ENCODE results near the gene CDH8.
"Not testable (repeated sequence)": the region's sequence is repeated elsewhere in the genome, so short reads cannot be mapped to it uniquely, and the experiment has no call there.

CDH8 gene

GRCh38 chr16:61721544-61721943 is 314.7 kb downstream of the CDH8 start:
- TF ChIP-seq, protein P1, sequence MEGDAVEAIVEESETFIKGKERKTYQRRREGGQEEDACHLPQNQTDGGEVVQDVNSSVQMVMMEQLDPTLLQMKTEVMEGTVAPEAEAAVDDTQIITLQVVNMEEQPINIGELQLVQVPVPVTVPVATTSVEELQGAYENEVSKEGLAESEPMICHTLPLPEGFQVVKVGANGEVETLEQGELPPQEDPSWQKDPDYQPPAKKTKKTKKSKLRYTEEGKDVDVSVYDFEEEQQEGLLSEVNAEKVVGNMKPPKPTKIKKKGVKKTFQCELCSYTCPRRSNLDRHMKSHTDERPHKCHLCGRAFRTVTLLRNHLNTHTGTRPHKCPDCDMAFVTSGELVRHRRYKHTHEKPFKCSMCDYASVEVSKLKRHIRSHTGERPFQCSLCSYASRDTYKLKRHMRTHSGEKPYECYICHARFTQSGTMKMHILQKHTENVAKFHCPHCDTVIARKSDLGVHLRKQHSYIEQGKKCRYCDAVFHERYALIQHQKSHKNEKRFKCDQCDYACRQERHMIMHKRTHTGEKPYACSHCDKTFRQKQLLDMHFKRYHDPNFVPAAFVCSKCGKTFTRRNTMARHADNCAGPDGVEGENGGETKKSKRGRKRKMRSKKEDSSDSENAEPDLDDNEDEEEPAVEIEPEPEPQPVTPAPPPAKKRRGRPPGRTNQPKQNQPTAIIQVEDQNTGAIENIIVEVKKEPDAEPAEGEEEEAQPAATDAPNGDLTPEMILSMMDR (IDR thresholded peaks at IDR 0.05; ENCODE audit: insufficient read depth, low read depth, low read length, missing control alignments) = no peak
- DNase-seq (ENCODE audit: low read depth) = no peak
- no peak overlapping the region for H3K4me3 ChIP-seq (ENCODE audit: low read depth, low read length)

GRCh38 chr16:61715393-61715792 is 320.8 kb downstream of the CDH8 start:
- TF ChIP-seq, protein P1 (IDR thresholded peaks at IDR 0.05; ENCODE audit: insufficient read depth, low read depth, low read length, missing control alignments) = no peak
- no peak for DNase-seq (ENCODE audit: low read depth)
- H3K4me3 ChIP-seq (ENCODE audit: low read depth, low read length) = no peak overlapping the region

DNA sequence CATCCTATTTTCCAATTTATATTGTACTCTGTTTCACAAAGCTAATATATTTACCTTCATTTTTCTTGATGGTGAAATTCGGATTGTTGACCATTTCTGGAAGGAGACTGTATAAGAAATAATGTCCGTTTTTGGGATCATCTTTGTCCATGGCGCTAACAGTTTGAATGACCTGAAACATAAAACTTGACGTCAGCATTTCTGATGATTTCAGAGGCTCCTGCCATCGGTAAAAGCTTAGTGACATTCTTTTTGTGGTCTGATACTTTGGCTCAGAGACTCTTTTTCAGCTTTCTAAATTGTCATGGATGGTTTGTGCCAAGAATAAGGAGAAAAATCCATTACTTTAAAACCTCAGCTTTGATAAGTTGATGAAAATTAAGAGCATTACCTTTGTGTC is 322.5 kb downstream of the CDH8 start:
- H3K4me3 ChIP-seq (ENCODE audit: low read depth, low read length) = no peak overlapping the region
- TF ChIP-seq, protein P1 (IDR thresholded peaks at IDR 0.05; ENCODE audit: insufficient read depth, low read depth, low read length, missing control alignments) = no peak
- no peak for DNase-seq (ENCODE audit: low read depth)

DNA sequence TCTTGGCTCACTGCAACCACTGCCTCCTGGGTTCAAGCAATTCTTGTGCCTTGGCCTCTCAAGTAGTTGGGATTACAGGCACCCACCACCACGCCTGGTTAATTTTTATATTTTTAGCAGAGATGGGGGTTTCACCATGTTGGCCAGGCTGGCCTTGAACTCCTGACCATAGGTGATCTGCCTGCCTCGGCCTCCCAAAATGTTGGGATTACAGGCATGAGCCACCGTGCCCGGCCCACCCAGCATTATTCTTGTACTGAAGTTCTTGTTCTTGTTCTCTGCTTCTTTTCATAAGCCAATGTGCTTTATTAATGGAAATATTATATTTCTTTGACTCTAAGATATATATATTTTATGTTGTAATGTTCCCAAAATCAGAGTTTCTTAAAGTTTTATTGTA is 336.6 kb downstream of the CDH8 start:
- not testable (repeated sequence) for DNase-seq (ENCODE audit: low read depth); H3K4me3 ChIP-seq (ENCODE audit: low read depth, low read length)

DNA sequence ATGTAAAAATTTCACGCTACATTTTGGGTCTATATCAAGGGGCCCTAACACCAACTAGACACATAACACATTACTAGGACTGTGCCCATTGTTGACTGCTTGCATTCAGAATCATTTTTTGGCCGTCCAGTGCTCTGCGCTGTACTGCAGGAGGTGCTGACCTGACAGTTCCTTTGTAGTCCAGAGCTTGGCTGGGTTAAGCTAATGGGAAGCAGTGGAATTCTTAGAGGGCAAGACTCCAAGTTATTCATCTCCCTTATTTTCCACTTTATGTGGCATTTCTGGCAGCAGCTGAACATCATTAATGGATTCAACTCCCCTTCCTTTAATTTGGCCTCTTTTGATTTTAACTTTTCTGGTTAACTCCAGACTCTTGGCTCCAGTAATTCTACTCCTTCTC is 351.7 kb downstream of the CDH8 start:
- H3K4me3 ChIP-seq (ENCODE audit: low read depth, low read length) = no peak overlapping the region
- TF ChIP-seq, protein P1 (IDR thresholded peaks at IDR 0.05; ENCODE audit: insufficient read depth, low read depth, low read length, missing control alignments) = no peak
- DNase-seq (ENCODE audit: low read depth) = no peak

DNA sequence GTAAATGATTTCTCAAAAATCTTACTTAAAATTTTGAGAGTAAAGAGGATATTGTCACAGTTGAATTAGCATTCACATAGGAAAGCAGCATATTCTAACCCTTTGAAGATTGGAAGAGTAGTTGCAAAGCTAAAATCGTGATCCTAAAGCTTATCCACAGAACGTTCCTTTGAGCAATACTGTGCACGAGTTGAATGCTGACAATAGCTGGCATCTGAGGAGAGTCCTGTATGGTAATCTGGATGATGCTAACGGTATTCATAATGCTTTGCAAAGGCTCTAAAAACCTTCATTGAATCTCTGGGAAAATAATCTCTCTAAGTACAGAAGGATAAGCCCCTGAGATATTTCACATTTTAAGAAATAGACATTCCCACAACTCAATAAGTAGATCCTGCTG is 354.6 kb downstream of the CDH8 start:
- DNase-seq (ENCODE audit: low read depth) = no peak
- TF ChIP-seq, protein P1 (IDR thresholded peaks at IDR 0.05; ENCODE audit: insufficient read depth, low read depth, low read length, missing control alignments) = no peak
- no peak overlapping the region for H3K4me3 ChIP-seq (ENCODE audit: low read depth, low read length)

DNA sequence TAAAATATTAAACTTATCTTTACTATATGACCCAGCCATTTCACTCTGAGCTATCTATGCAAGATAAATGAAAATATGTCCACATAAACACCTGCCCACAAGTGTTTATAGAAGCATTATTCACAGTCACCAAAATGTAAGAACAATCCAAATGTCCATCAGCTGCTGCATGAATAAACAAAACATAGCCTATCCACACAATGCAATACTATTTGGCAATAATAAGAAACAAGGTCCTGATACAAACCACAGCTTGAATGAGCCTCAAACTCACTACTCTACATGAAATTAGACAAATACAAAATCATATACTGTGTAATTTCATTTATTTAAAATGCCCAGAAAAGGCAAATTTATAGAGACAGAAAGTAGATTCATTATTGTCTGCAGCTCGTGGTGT is 355.1 kb downstream of the CDH8 start:
- TF ChIP-seq, protein P1 (IDR thresholded peaks at IDR 0.05; ENCODE audit: insufficient read depth, low read depth, low read length, missing control alignments) = no peak
- no peak overlapping the region for H3K4me3 ChIP-seq (ENCODE audit: low read depth, low read length)
- DNase-seq (ENCODE audit: low read depth) = no peak

All from GM12865 (cell line).